Gastrocnemius medialis (tissue), 4 donors: ENCODE results near the gene WDR48. TPM values are rescaled to one million over a fixed set of nuclear protein-coding genes. Genes with fewer than 3 reads are reported as not detected.
A peak's percentile ranks its signal among the peaks of the same experiment; 100 is the strongest.

ENCODE experiments used
- ATAC-seq, 2 donors: fragments of 150-250 bp; one replicate each; pipeline ENCODE4 v1.9.1; 2016
- DNase-seq, 2 donors: peaks; one replicate each; pipeline ENCODE4 v3.0.0-alpha.2; 2019
- H3K27ac ChIP-seq, 4 donors: fragments of 200-600 bp; sonication (generic); 1 replicate in 1 of 4; 2 replicates in 3 of 4; pipeline ENCODE4 v1.5.1; 2016 to 2018; ENCODE audit warnings: mild to moderate bottlenecking in 2 of 4, moderate library complexity in 1 of 4
- H3K27me3 ChIP-seq, 3 donors: fragments of 200-600 bp; sonication (generic) in 2 of 3; 1 replicate in 1 of 3; 2 replicates in 2 of 3; pipeline versions ENCODE4 v1.5.1 to v1.6.0; 2016 to 2019; ENCODE audit warnings: mild to moderate bottlenecking in 1 of 3, moderate library complexity in 1 of 3
- H3K36me3 ChIP-seq, 2 donors: fragments of 200-600 bp; sonication (generic) in 1 of 2; one replicate each; pipeline ENCODE4 v1.5.1; 2017 to 2018
- H3K4me1 ChIP-seq, 2 donors: fragments of 200-600 bp; sonication (generic) in 1 of 2; one replicate each; pipeline ENCODE4 v1.5.1; 2016 to 2017; ENCODE audit warnings: mild to moderate bottlenecking in 2 of 2
- H3K4me3 ChIP-seq, 4 donors: fragments of 200-600 bp; sonication (generic) in 3 of 4; 1 replicate in 1 of 4; 2 replicates in 3 of 4; pipeline ENCODE4 v1.5.1; 2016 to 2019; ENCODE audit warnings: mild to moderate bottlenecking in 2 of 4
- H3K9me3 ChIP-seq, 3 donors: fragments of 200-600 bp; sonication (generic) in 2 of 3; 1 replicate in 1 of 3; 2 replicates in 2 of 3; pipeline ENCODE4 v1.5.1; 2016 to 2019
- CTCF ChIP-seq, 5 experiments: fragments of 450-650 bp in 3 of 5; fragments of 200-600 bp in 2 of 5; sonication (generic) in 2 of 5; IDR thresholded peaks in 4 of 5; conservative IDR thresholded peaks in 1 of 5; 1 replicate in 4 of 5; 2 replicates in 1 of 5; pipeline ENCODE4 v1.5.1; 2016 to 2019; ENCODE audit warnings: antibody characterized with exemption in 5 of 5, mild to moderate bottlenecking in 3 of 5, moderate library complexity in 3 of 5
- POLR2A ChIP-seq, 2 donors: fragments of 450-650 bp; IDR thresholded peaks; one replicate each; pipeline ENCODE4 v1.6.1; 2017; ENCODE audit warnings: antibody characterized with exemption in 2 of 2, mild to moderate bottlenecking in 2 of 2, moderate library complexity in 2 of 2
- in situ Hi-C, 4 donors: fragments of 200-750 bp; cut with MboI; loops; one replicate each; pipeline versions ENCODE4 v1.15.0 to v1.8.0; 2017; ENCODE audit warnings: low sequenced_read_pairs in 4 of 4
- intact Hi-C: fragments of 100-400 bp; cut with DNase I; formaldehyde crosslinking; loops from one replicate; pipeline ENCODE4 v1.15.1; 2023; ENCODE audit warnings: low total_unique reads
- total RNA-seq, 4 donors: library from RNA; depleted of rRNA; stranded (reverse); fragments of >200 nt; gene quantifications; one replicate each; pipeline versions ENCODE4 v1.1.0 to v1.2.3, GENCODE V29; 2016

Gene WDR48
- total RNA-seq, 4 donors from 2014 or later: 14.8 to 26.5 (median 19.8) TPM

- no peak for TF ChIP-seq POLR2A (IDR thresholded peaks at IDR 0.05)
- TF ChIP-seq CTCF (IDR thresholded peaks at IDR 0.05 in 4 of 5, conservative IDR thresholded peaks at IDR 0.05 in 1 of 5): no peak
- no peak for DNase-seq
- ATAC-seq: no peak
- intact Hi-C loops (no loop called here), in situ Hi-C loops (loop anchor here in 1 of 4 donors (10.0 kb wide), 1 partner anchor 152 kb away; no protein-coding TSS in a partner anchor)
- no peaks in the 10 kb centered on the region for H3K36me3 ChIP-seq
- H3K27ac ChIP-seq: no peak overlapping the region
- no peaks in the 10 kb centered on the region for H3K9me3 ChIP-seq
- no peaks in the 10 kb centered on the region for H3K27me3 ChIP-seq
- no peaks in the 10 kb centered on the region for H3K4me1 ChIP-seq
- no peak overlapping the region for H3K4me3 ChIP-seq
These were observed 71.0 kb downstream of the WDR48 start for GRCh38 chr3:39122813-39123212.

- Histone ChIP-seq H3K27me3 (no peaks in the 10 kb centered on the region), H3K27ac (no peak overlapping the region), H3K36me3 (no peaks in the 10 kb centered on the region), H3K9me3 (no peaks in the 10 kb centered on the region), H3K4me3 (no peak overlapping the region), H3K4me1 (no peaks in the 10 kb centered on the region)
- ATAC-seq: no peak
- intact Hi-C loops (loop anchor here (5.0 kb wide), 1 partner anchor 82 kb away; no protein-coding TSS in a partner anchor), in situ Hi-C loops (loop anchor here (5.0 to 10.0 kb wide), 4 partner anchors 150 to 167 kb away; partner anchors contain the start of gene CX3CR1 (in 1 of the 4))
- TF ChIP-seq CTCF (IDR thresholded peaks at IDR 0.05 in 4 of 5, conservative IDR thresholded peaks at IDR 0.05 in 1 of 5): peak in 2 of 5 experiments; percentile 16 to 47
- no peak for TF ChIP-seq POLR2A (IDR thresholded peaks at IDR 0.05)
- DNase-seq: no peak
These were observed 73.3 kb downstream of the WDR48 start for GRCh38 chr3:39124876-39125840.

GRCh38 chr3:39125841-39126500, 74.2 kb downstream of the WDR48 start:
- no peak overlapping the region for H3K4me3 ChIP-seq
- H3K4me1 ChIP-seq: no peaks in the 10 kb centered on the region
- in situ Hi-C loops: loop anchor here (5.0 to 10.0 kb wide), 4 partner anchors 149 to 166 kb away; partner anchors contain the start of gene CX3CR1 (in 1 of the 4)
- DNase-seq (no peak), ATAC-seq (no peak)
- TF ChIP-seq POLR2A (IDR thresholded peaks at IDR 0.05) (no peak), CTCF (IDR thresholded peaks at IDR 0.05 in 4 of 5, conservative IDR thresholded peaks at IDR 0.05 in 1 of 5) (no peak)
- no peaks in the 10 kb centered on the region for H3K27me3 ChIP-seq
- intact Hi-C loops: loop anchor here (1.0 to 5.0 kb wide), 4 partner anchors 63 to 166 kb away; no protein-coding TSS in a partner anchor
- H3K27ac ChIP-seq: no peak overlapping the region
- no peaks in the 10 kb centered on the region for H3K9me3 ChIP-seq
- no peaks in the 10 kb centered on the region for H3K36me3 ChIP-seq

- Histone ChIP-seq H3K4me1 (no peaks in the 10 kb centered on the region), H3K27me3 (no peaks in the 10 kb centered on the region), H3K4me3 (no peak overlapping the region), H3K9me3 (no peaks in the 10 kb centered on the region), H3K36me3 (no peaks in the 10 kb centered on the region), H3K27ac (no peak overlapping the region)
- in situ Hi-C loops (loop anchor here (5.0 to 10.0 kb wide), 4 partner anchors 148 to 166 kb away; partner anchors contain the start of gene CX3CR1 (in 1 of the 4)), intact Hi-C loops (loop anchor here (1.0 to 5.0 kb wide), 4 partner anchors 62 to 166 kb away; no protein-coding TSS in a partner anchor)
- ATAC-seq (peak; percentile 63 to 77), DNase-seq (no peak)
- TF ChIP-seq POLR2A (IDR thresholded peaks at IDR 0.05) (no peak), CTCF (IDR thresholded peaks at IDR 0.05 in 4 of 5, conservative IDR thresholded peaks at IDR 0.05 in 1 of 5) (peak; percentile 55 to 75 (median 64))
These were observed 74.8 kb downstream of the WDR48 start for GRCh38 chr3:39126532-39127071.
